Upper lobe of left lung (tissue), 6 donors: ENCODE results near the gene IDUA. TPM values are rescaled to one million over a fixed set of nuclear protein-coding genes. Genes with fewer than 3 reads are reported as not detected.
A peak's percentile ranks its signal among the peaks of the same experiment; 100 is the strongest.

Experiments
- ATAC-seq, 2 donors: fragments of 200-7000 bp; cut with Tn5 transposase; one replicate each; pipeline ENCODE4 v1.9.1; 2022; ENCODE audit warnings: mild to moderate bottlenecking in 2 of 2, moderate library complexity in 2 of 2; ENCODE audit not compliant: low FRiP score in 2 of 2
- DNase-seq, 2 donors: peaks; one replicate each; pipeline ENCODE4 v3.0.0-alpha.2; 2019 to 2020
- H3K27ac ChIP-seq, 4 donors: fragments of 200-600 bp; sonication (generic); one replicate each; pipeline ENCODE4 v1.5.1; 2016 to 2019
- H3K27me3 ChIP-seq, 4 donors: fragments of 200-600 bp; sonication (generic); one replicate each; pipeline ENCODE4 v1.5.1; 2017 to 2019
- H3K36me3 ChIP-seq, 4 donors: fragments of 200-600 bp; sonication (generic); one replicate each; pipeline ENCODE4 v1.5.1; 2016 to 2019
- H3K4me1 ChIP-seq, 4 donors: fragments of 200-600 bp; sonication (generic); one replicate each; pipeline ENCODE4 v1.5.1; 2018 to 2019
- H3K4me3 ChIP-seq, 4 donors: fragments of 200-600 bp; sonication (generic); one replicate each; pipeline ENCODE4 v1.5.1; 2017 to 2019; ENCODE audit warnings: mild to moderate bottlenecking in 2 of 4, moderate library complexity in 1 of 4
- H3K9me3 ChIP-seq, 4 donors: fragments of 200-600 bp; sonication (generic); one replicate each; pipeline ENCODE4 v1.5.1; 2018 to 2019
- CTCF ChIP-seq, 6 experiments: fragments of 450-650 bp in 4 of 6; fragments of 200-600 bp in 2 of 6; sonication (generic) in 2 of 6; IDR thresholded peaks; one replicate each; pipeline ENCODE4 v1.5.1; 2016 to 2019; ENCODE audit warnings: antibody characterized with exemption in 6 of 6
- EP300 ChIP-seq, 4 donors: sonication (generic); formaldehyde crosslinking; IDR thresholded peaks; one replicate each; pipeline ENCODE4 v1.5.1; 2017; ENCODE audit warnings: antibody characterized with exemption in 4 of 4, control low read depth in 2 of 4
- POLR2A ChIP-seq, 4 donors: fragments of 450-650 bp; IDR thresholded peaks; one replicate each; pipeline ENCODE4 v1.5.1; 2016 to 2017; ENCODE audit warnings: antibody characterized with exemption in 4 of 4, mild to moderate bottlenecking in 2 of 4
- POLR2AphosphoS5 ChIP-seq, 2 donors: sonication (generic); formaldehyde crosslinking; IDR thresholded peaks; one replicate each; pipeline ENCODE4 v1.5.1; 2017; ENCODE audit warnings: antibody characterized with exemption in 2 of 2
- WGBS, 2 donors: methylation state at CpG; one replicate each; pipeline ENCODE4 v1.1.5; 2017 to 2018; 5-methylcytosine and 5-hydroxymethylcytosine counted together
- total RNA-seq, 6 donors: library from RNA; depleted of rRNA in 4 of 6; stranded (reverse); fragments of >200 nt in 4 of 6; gene quantifications; one replicate each; pipeline versions ENCODE4 v1.1.0 to v1.2.1, GENCODE V29; 2016 to 2021
- donor health status: DM: no; HTN: no; CAD: no; lungs with moderate emphysema.
- donor health status: DM: no; HTN: yes; CAD: no; lungs with severe emphysema.

Gene IDUA
- total RNA-seq, 6 donors from 2014 or later = 13.5 to 152 (median 55.9) TPM

- DNase-seq = no peak
- WGBS, 2 donors = 80 to 82% methylated on average over 15 of the region's 15 CpGs
- Histone ChIP-seq H3K4me1 (peaks cover 23 to 40% (median 31%) of the 10 kb centered on the region in 4 donors), H3K27ac (no peak overlapping the region), H3K9me3 (no peaks in the 10 kb centered on the region), H3K27me3 (no peaks in the 10 kb centered on the region), H3K36me3 (peaks cover 0 to 3% (median under 1%) of the 10 kb centered on the region in 4 donors), H3K4me3 (peak overlapping the region in 3 of 4 donors; percentile 24 to 39 (median 37))
- ATAC-seq = no peak
- TF ChIP-seq POLR2A (IDR thresholded peaks at IDR 0.05) = no peak
- no peak for TF ChIP-seq POLR2AphosphoS5 (IDR thresholded peaks at IDR 0.05)
- no peak for TF ChIP-seq EP300 (IDR thresholded peaks at IDR 0.05)
- TF ChIP-seq CTCF (IDR thresholded peaks at IDR 0.05) = no peak
These were observed 2.3 kb upstream of the IDUA start for GRCh38 chr4:984336-985054.

GRCh38 chr4:985123-985830, 1.6 kb upstream of the IDUA start:
- ATAC-seq (peak; percentile 76 to 87), DNase-seq (peak; percentile 89 to 96)
- H3K4me3 ChIP-seq = peak overlapping the region in 3 of 4 donors; percentile 24 to 39 (median 37)
- WGBS, 2 donors = 56 to 59% methylated on average over 17 to 18 of the region's 23 CpGs
- TF ChIP-seq POLR2A (IDR thresholded peaks at IDR 0.05) (peak in 1 of 4 donors; percentile 51), POLR2AphosphoS5 (IDR thresholded peaks at IDR 0.05) (no peak)
- peaks cover 20 to 37% (median 29%) of the 10 kb centered on the region in 4 donors for H3K4me1 ChIP-seq
- H3K36me3 ChIP-seq = peaks cover 0 to 11% (median 5%) of the 10 kb centered on the region in 4 donors
- H3K9me3 ChIP-seq = no peaks in the 10 kb centered on the region
- no peaks in the 10 kb centered on the region for H3K27me3 ChIP-seq
- H3K27ac ChIP-seq = no peak overlapping the region

- no peak for TF ChIP-seq POLR2AphosphoS5 (IDR thresholded peaks at IDR 0.05)
- TF ChIP-seq POLR2A (IDR thresholded peaks at IDR 0.05) = peak in 1 of 4 donors; percentile 21
- TF ChIP-seq EP300 (IDR thresholded peaks at IDR 0.05) = no peak
- WGBS, 2 donors = 1 to 2% methylated on average over 11 to 14 of the region's 14 CpGs
- ATAC-seq = peak in 1 of 2 donors; percentile 22
- Histone ChIP-seq H3K9me3 (no peaks in the 10 kb centered on the region), H3K27me3 (no peaks in the 10 kb centered on the region), H3K36me3 (peaks cover 0 to 18% (median 9%) of the 10 kb centered on the region in 4 donors), H3K4me3 (peak overlapping the region; percentile 63 to 94 (median 75)), H3K4me1 (peaks cover 20 to 37% (median 29%) of the 10 kb centered on the region in 4 donors), H3K27ac (peak overlapping the region; percentile 58 to 77 (median 70))
- DNase-seq = no peak
These were observed 391 bp upstream of the IDUA start for GRCh38 chr4:986428-986878.

- H3K4me3 ChIP-seq = peak overlapping the region; percentile 63 to 94 (median 75)
- H3K27ac ChIP-seq = peak overlapping the region; percentile 58 to 77 (median 70)
- H3K9me3 ChIP-seq = no peaks in the 10 kb centered on the region
- DNase-seq (peak in 1 of 2 donors; percentile 85), ATAC-seq (peak; percentile 7 to 26)
- 67 to 78% methylated on average over 14 to 29 of the region's 37 CpGs for WGBS, 2 donors
- H3K27me3 ChIP-seq = no peaks in the 10 kb centered on the region
- H3K4me1 ChIP-seq = peaks cover 22 to 39% (median 32%) of the 10 kb centered on the region in 4 donors
- peaks cover 0 to 18% (median 9%) of the 10 kb centered on the region in 4 donors for H3K36me3 ChIP-seq
- no peak for TF ChIP-seq POLR2A (IDR thresholded peaks at IDR 0.05)
These were observed 1.0 kb downstream of the IDUA start for GRCh38 chr4:987624-988513.

DNA sequence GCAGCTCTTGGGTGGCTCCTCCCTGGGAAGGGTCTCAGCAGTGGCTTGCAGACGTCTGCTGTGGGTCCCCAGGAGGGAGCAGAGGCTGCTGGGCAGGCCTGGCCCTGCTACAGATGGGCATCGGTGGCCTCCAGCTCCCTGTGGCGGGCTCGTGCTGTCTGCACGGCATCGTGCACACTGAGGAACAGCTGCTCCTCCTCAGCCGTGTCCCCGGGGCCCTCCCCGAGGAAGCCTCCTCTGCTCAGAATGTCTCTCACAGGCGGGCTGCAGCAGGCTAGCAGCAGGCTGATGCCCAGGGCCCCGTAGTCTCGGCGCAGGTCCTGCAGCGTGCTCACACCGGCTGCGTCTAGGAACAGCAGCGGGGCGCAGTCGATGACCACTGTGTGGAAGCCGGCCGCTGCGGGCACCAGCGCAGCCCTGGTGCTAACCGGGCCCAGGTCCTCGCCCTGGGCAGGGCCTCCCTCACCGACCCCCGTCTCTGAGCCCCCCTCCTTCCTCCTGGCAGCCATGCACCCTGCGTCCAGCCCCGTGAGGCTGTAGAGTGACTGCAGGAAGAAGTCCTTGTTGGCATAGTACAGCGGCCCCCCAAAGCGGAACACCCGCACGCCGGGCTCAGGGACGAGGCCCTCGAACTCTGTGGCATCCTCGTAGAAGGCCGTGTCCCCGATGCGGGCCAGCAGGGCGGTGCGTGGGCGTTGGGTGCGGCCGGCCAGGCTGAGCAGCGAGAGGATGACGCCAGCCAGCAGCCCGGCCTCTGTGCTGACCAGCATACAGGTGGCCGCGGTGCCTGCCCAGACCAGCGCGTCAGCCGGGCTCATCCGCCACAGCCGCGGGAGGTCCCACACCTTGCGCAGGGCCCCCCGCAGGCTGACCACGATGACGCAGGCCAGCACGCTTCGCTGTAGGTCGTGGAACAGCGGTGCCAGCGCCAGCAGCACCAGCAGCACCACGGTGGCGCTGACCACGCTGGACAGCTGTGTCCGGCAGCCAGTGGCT, 2.2 kb downstream of the IDUA start:
- H3K27me3 ChIP-seq = no peaks in the 10 kb centered on the region
- H3K4me1 ChIP-seq = peaks cover 25 to 45% (median 36%) of the 10 kb centered on the region in 4 donors
- H3K9me3 ChIP-seq = no peaks in the 10 kb centered on the region
- H3K4me3 ChIP-seq = no peak overlapping the region
- H3K36me3 ChIP-seq = peaks cover 0 to 18% (median 9%) of the 10 kb centered on the region in 4 donors
- ATAC-seq (no peak), DNase-seq (peak in 1 of 2 donors; percentile 81)
- H3K27ac ChIP-seq = no peak overlapping the region
- WGBS, 2 donors = 83 to 95% methylated on average over 18 to 52 of the region's 69 CpGs
- TF ChIP-seq CTCF (IDR thresholded peaks at IDR 0.05) = no peak
- TF ChIP-seq POLR2AphosphoS5 (IDR thresholded peaks at IDR 0.05) = no peak
- no peak for TF ChIP-seq EP300 (IDR thresholded peaks at IDR 0.05)
- TF ChIP-seq POLR2A (IDR thresholded peaks at IDR 0.05) = no peak
